ENCODE results near the gene POF1B. TPM values are rescaled to one million over a fixed set of nuclear protein-coding genes. Genes with fewer than 3 reads are reported as not detected.

The POF1B gene
- total RNA-seq, 1 donor from 2014 or later, result not detected

GRCh38 chrX:85365370-85365995 is 14.0 kb downstream of the POF1B start:
- H2AFZ ChIP-seq (ENCODE audit: low read depth, low read length), result no peak overlapping the region

DNA sequence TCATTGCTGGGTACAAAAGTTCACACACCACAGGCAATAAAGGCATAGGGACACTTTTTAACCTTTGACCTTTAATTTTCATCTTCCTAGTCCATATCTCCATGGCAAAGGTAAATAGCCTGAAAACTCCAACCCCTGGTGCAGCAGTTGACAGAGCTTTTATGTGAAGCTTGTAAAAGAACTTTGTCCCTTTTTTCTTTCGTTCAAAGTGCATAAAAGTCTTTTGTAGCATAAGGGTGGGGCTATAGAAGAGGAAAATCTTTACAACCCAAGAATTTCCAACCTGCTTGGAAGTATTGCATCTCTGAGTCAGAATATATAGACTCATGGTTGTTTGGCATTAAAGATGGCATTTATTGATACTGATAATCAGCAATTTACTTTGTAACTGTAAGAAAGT is 20.4 kb downstream of the POF1B start:
- no peak overlapping the region for H2AFZ ChIP-seq (ENCODE audit: low read depth, low read length)
- H3K36me3 ChIP-seq (ENCODE audit: insufficient read depth, low read length), result no peaks in the 10 kb centered on the region
- Mint-ChIP-seq H3K4me3 (ENCODE audit: unreplicated experiment) (no peak overlapping the region), H3K9me3 (ENCODE audit: unreplicated experiment) (peaks cover 2% of the 10 kb centered on the region), H3K27me3 (ENCODE audit: low read depth, unreplicated experiment) (no peaks in the 10 kb centered on the region), H3K4me1 (ENCODE audit: low read depth, unreplicated experiment) (no peaks in the 10 kb centered on the region), H3K36me3 (ENCODE audit: low read depth, unreplicated experiment) (no peaks in the 10 kb centered on the region), H3K27ac (ENCODE audit: unreplicated experiment) (no peak overlapping the region)
- FAIRE-seq (peak; percentile 43), DNase-seq (ENCODE audit: low read depth) (no peak)
- H4K20me1 ChIP-seq (ENCODE audit: insufficient read depth, low read length), result no peaks in the 10 kb centered on the region
- no peak overlapping the region for H3K9ac ChIP-seq (ENCODE audit: low read length)
- TF ChIP-seq, protein P1, sequence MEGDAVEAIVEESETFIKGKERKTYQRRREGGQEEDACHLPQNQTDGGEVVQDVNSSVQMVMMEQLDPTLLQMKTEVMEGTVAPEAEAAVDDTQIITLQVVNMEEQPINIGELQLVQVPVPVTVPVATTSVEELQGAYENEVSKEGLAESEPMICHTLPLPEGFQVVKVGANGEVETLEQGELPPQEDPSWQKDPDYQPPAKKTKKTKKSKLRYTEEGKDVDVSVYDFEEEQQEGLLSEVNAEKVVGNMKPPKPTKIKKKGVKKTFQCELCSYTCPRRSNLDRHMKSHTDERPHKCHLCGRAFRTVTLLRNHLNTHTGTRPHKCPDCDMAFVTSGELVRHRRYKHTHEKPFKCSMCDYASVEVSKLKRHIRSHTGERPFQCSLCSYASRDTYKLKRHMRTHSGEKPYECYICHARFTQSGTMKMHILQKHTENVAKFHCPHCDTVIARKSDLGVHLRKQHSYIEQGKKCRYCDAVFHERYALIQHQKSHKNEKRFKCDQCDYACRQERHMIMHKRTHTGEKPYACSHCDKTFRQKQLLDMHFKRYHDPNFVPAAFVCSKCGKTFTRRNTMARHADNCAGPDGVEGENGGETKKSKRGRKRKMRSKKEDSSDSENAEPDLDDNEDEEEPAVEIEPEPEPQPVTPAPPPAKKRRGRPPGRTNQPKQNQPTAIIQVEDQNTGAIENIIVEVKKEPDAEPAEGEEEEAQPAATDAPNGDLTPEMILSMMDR (IDR thresholded peaks at IDR 0.05; ENCODE audit: insufficient read depth, low read depth, low read length), result no peak
- TF ChIP-seq EZH2 (IDR thresholded peaks at IDR 0.05; ENCODE audit: insufficient read depth, low read length), result no peak
- no peak overlapping the region for H3K4me3 ChIP-seq (ENCODE audit: insufficient read depth, low read depth, low read length)
- no peaks in the 10 kb centered on the region for H3K79me2 ChIP-seq (ENCODE audit: insufficient read depth, low read length)
- no peaks in the 10 kb centered on the region for H3K9me3 ChIP-seq (ENCODE audit: insufficient read depth, low read depth, low read length)
- no peak overlapping the region for H3K27ac ChIP-seq (ENCODE audit: low read depth, low read length)
- H3K27me3 ChIP-seq (ENCODE audit: insufficient read depth, low read length), result no peaks in the 10 kb centered on the region
- H3K4me1 ChIP-seq (ENCODE audit: insufficient read depth, low read length), result no peaks in the 10 kb centered on the region
- H3K4me2 ChIP-seq (ENCODE audit: low read length), result no peak overlapping the region

More at GRCh38 chrX:85365370-85365995, 14.0 kb downstream of the POF1B start:
- Histone ChIP-seq H3K27me3 (ENCODE audit: insufficient read depth, low read length) (no peaks in the 10 kb centered on the region), H3K9me3 (ENCODE audit: insufficient read depth, low read depth, low read length) (no peaks in the 10 kb centered on the region), H3K36me3 (ENCODE audit: insufficient read depth, low read length) (no peaks in the 10 kb centered on the region), H3K4me3 (ENCODE audit: insufficient read depth, low read depth, low read length) (no peak overlapping the region), H3K79me2 (ENCODE audit: insufficient read depth, low read length) (no peaks in the 10 kb centered on the region), H3K4me1 (ENCODE audit: insufficient read depth, low read length) (no peaks in the 10 kb centered on the region), H3K9ac (ENCODE audit: low read length) (no peak overlapping the region), H4K20me1 (ENCODE audit: insufficient read depth, low read length) (no peaks in the 10 kb centered on the region), H3K27ac (ENCODE audit: low read depth, low read length) (no peak overlapping the region), H3K4me2 (ENCODE audit: low read length) (no peak overlapping the region)
- FAIRE-seq (peak; percentile 39), DNase-seq (ENCODE audit: low read depth) (no peak)
- H3K27ac Mint-ChIP-seq (ENCODE audit: unreplicated experiment), result no peak overlapping the region
- H3K9me3 Mint-ChIP-seq (ENCODE audit: unreplicated experiment), result peaks cover 2% of the 10 kb centered on the region
- TF ChIP-seq, protein P1 (IDR thresholded peaks at IDR 0.05; ENCODE audit: insufficient read depth, low read depth, low read length), result no peak
- no peak for TF ChIP-seq EZH2 (IDR thresholded peaks at IDR 0.05; ENCODE audit: insufficient read depth, low read length)
- no peaks in the 10 kb centered on the region for H3K36me3 Mint-ChIP-seq (ENCODE audit: low read depth, unreplicated experiment)
- no peaks in the 10 kb centered on the region for H3K27me3 Mint-ChIP-seq (ENCODE audit: low read depth, unreplicated experiment)
- no peak overlapping the region for H3K4me3 Mint-ChIP-seq (ENCODE audit: unreplicated experiment)
- no peaks in the 10 kb centered on the region for H3K4me1 Mint-ChIP-seq (ENCODE audit: low read depth, unreplicated experiment)

DNA sequence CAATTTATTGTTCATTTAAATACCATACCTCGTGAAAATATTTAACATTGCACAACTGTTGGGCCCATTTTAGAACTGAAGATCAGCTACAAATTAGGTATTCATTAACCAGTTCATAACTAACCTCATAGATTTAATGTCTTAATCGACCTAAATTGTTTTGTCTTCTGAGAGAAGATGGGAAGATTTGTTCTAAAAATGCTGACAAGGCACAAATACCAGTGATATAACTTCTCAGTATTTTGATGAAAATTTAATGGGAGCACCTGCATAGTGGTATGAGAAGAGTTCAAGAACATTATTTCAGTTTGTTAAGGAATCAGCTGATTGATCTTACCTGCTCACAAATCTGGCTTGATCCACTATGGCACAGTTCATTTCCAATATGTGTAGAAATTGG is 33.9 kb downstream of the POF1B start:
- Histone ChIP-seq H4K20me1 (ENCODE audit: insufficient read depth, low read length) (no peaks in the 10 kb centered on the region), H3K9me3 (ENCODE audit: insufficient read depth, low read depth, low read length) (no peaks in the 10 kb centered on the region), H3K27me3 (ENCODE audit: insufficient read depth, low read length) (no peaks in the 10 kb centered on the region), H3K9ac (ENCODE audit: low read length) (no peak overlapping the region), H3K4me1 (ENCODE audit: insufficient read depth, low read length) (no peaks in the 10 kb centered on the region), H3K27ac (ENCODE audit: low read depth, low read length) (no peak overlapping the region), H3K4me2 (ENCODE audit: low read length) (no peak overlapping the region), H3K36me3 (ENCODE audit: insufficient read depth, low read length) (no peaks in the 10 kb centered on the region), H3K79me2 (ENCODE audit: insufficient read depth, low read length) (no peaks in the 10 kb centered on the region), H2AFZ (ENCODE audit: low read depth, low read length) (no peak overlapping the region), H3K4me3 (ENCODE audit: insufficient read depth, low read depth, low read length) (no peak overlapping the region)
- TF ChIP-seq, protein P1 (IDR thresholded peaks at IDR 0.05; ENCODE audit: insufficient read depth, low read depth, low read length), result no peak
- no peak for TF ChIP-seq EZH2 (IDR thresholded peaks at IDR 0.05; ENCODE audit: insufficient read depth, low read length)
- Mint-ChIP-seq H3K27ac (ENCODE audit: unreplicated experiment) (no peak overlapping the region), H3K36me3 (ENCODE audit: low read depth, unreplicated experiment) (no peaks in the 10 kb centered on the region), H3K9me3 (ENCODE audit: unreplicated experiment) (no peaks in the 10 kb centered on the region), H3K4me1 (ENCODE audit: low read depth, unreplicated experiment) (no peaks in the 10 kb centered on the region), H3K4me3 (ENCODE audit: unreplicated experiment) (no peak overlapping the region), H3K27me3 (ENCODE audit: low read depth, unreplicated experiment) (no peaks in the 10 kb centered on the region)
- FAIRE-seq (peak; percentile 94), DNase-seq (ENCODE audit: low read depth) (no peak)

All from astrocyte (in vitro differentiated cells and primary cell).